Transverse colon (tissue), 4 donors: ENCODE data around the gene RNPS1. TPM values are rescaled to one million over a fixed set of nuclear protein-coding genes. Genes with fewer than 3 reads are reported as not detected.

Experiments
- DNase-seq: peaks from one replicate; pipeline ENCODE4 v3.0.0-alpha.2; 2019
- H3K27ac ChIP-seq, 4 donors: fragments of 200-600 bp; sonication (generic); 2 replicates each; pipeline ENCODE4 v1.5.1; 2016 to 2018; ENCODE audit warnings: inconsistent platforms in 4 of 4
- H3K27me3 ChIP-seq: fragments of 200-600 bp; sonication (generic); 2 replicates; pipeline ENCODE4 v1.5.1; 2017; ENCODE audit warnings: inconsistent platforms
- H3K36me3 ChIP-seq, 4 donors: fragments of 200-600 bp; sonication (generic); 2 replicates each; pipeline ENCODE4 v1.5.1; 2017 to 2019; ENCODE audit warnings: inconsistent platforms in 4 of 4
- H3K4me1 ChIP-seq, 4 donors: fragments of 200-600 bp; sonication (generic); 2 replicates each; pipeline ENCODE4 v1.5.1; 2017 to 2020; ENCODE audit warnings: inconsistent platforms in 4 of 4
- H3K4me3 ChIP-seq, 4 donors: fragments of 200-600 bp; sonication (generic); 1 replicate in 1 of 4; 2 replicates in 3 of 4; pipeline versions ENCODE4 v1.5.1 to v1.6.1; 2017 to 2019; ENCODE audit warnings: inconsistent platforms in 4 of 4
- H3K9me3 ChIP-seq, 2 donors: fragments of 200-600 bp; sonication (generic); 2 replicates each; pipeline ENCODE4 v1.5.1; 2017 to 2019; ENCODE audit warnings: inconsistent platforms in 2 of 2
- EP300 ChIP-seq: sonication (generic); formaldehyde crosslinking; IDR thresholded peaks from one replicate; pipeline ENCODE4 v1.6.1; 2017; ENCODE audit warnings: antibody characterized with exemption, low read depth
- POLR2A ChIP-seq: fragments of 450-650 bp; IDR thresholded peaks from one replicate; pipeline ENCODE4 v1.6.1; 2016; ENCODE audit warnings: antibody characterized with exemption, mild to moderate bottlenecking, moderate library complexity
- POLR2AphosphoS5 ChIP-seq, 3 donors: sonication (generic); formaldehyde crosslinking; IDR thresholded peaks; one replicate each; pipeline ENCODE4 v1.6.1; 2016; ENCODE audit warnings: antibody characterized with exemption in 3 of 3
- WGBS, 2 donors: methylation state at CpG; one replicate each; pipeline ENCODE4 v1.1.5; 2018; ENCODE audit warnings: low coverage in 1 of 2; 5-methylcytosine and 5-hydroxymethylcytosine counted together
- in situ Hi-C, 4 donors: fragments of 200-750 bp; cut with MboI; loops; one replicate each; pipeline versions ENCODE4 v1.15.0 to v1.15.1; 2017; ENCODE audit warnings: low sequenced_read_pairs in 3 of 4, low pct_ligation_motif_present in 1 of 4, low pct_unique_long_range_greater_than_20kb in 1 of 4
- intact Hi-C: fragments of 100-400 bp; cut with DNase I; formaldehyde crosslinking; loops from one replicate; pipeline ENCODE4 v1.15.1; 2023; ENCODE audit warnings: low total_unique reads
- total RNA-seq, 4 donors: library from RNA; depleted of rRNA; stranded (reverse); fragments of >200 nt; gene quantifications; one replicate each; pipeline ENCODE4 v1.1.0, GENCODE V29; 2016
- TF ChIP-seq, protein P1 (sequence below), 5 experiments: fragments of 200-600 bp in 3 of 5; fragments of 450-650 bp in 2 of 5; sonication (generic) in 3 of 5; IDR thresholded peaks; 1 replicate in 2 of 5; 2 replicates in 3 of 5; pipeline ENCODE4 v1.5.1; 2016 to 2017; ENCODE audit warnings: antibody characterized with exemption in 5 of 5, inconsistent platforms in 3 of 5, mild to moderate bottlenecking in 2 of 5, moderate library complexity in 1 of 5

The RNPS1 gene
- total RNA-seq, 4 donors from 2014 or later = 110 to 153 (median 126) TPM

DNA sequence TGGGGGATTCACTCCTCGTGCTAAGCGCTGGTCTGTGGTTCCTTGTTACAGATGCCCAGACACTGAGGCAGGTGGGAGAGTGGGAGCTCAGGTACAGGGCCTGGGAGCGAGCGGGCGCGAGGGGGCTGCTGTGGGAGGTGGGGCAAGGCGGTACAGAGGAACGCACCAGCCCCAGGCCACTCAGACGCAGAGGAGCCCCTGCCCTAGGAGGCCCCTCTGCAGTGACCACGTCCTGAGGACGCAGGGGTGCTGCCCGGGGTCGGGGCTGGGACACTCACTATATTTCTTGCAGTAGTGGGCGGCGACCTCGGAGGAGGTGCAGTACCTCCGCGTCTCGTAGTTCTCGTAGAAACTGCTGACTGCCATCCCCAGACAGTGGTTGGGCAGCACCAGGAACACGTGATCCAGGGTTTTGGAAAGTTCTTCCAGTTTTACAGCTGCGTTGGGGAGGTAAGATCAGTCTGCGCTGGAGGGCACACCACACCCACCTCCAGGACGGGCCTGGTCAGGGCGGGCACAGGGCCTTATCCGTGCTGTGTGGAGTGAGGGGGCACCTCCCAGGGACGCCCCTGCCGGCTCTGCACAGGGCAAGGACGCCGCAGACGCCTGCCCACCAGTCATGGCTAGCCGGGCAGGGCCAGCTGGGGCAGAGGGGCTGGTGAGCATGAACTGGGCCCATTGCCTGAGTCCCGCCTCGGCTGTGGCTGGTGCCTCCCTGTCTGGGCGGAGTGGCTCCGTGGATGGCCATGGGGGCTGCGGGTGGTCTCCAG, 16.3 kb upstream of the RNPS1 start:
- Histone ChIP-seq H3K27ac (no peak overlapping the region), H3K36me3 (no peaks in the 10 kb centered on the region), H3K27me3 (no peaks in the 10 kb centered on the region), H3K4me3 (no peak overlapping the region), H3K4me1 (no peaks in the 10 kb centered on the region), H3K9me3 (no peaks in the 10 kb centered on the region)
- in situ Hi-C loops (no loop called here), intact Hi-C loops (no loop called here)
- DNase-seq = no peak
- TF ChIP-seq POLR2A (no peak), EP300 (no peak), POLR2AphosphoS5 (IDR thresholded peaks at IDR 0.05) (no peak)
- TF ChIP-seq, protein P1, sequence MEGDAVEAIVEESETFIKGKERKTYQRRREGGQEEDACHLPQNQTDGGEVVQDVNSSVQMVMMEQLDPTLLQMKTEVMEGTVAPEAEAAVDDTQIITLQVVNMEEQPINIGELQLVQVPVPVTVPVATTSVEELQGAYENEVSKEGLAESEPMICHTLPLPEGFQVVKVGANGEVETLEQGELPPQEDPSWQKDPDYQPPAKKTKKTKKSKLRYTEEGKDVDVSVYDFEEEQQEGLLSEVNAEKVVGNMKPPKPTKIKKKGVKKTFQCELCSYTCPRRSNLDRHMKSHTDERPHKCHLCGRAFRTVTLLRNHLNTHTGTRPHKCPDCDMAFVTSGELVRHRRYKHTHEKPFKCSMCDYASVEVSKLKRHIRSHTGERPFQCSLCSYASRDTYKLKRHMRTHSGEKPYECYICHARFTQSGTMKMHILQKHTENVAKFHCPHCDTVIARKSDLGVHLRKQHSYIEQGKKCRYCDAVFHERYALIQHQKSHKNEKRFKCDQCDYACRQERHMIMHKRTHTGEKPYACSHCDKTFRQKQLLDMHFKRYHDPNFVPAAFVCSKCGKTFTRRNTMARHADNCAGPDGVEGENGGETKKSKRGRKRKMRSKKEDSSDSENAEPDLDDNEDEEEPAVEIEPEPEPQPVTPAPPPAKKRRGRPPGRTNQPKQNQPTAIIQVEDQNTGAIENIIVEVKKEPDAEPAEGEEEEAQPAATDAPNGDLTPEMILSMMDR (IDR thresholded peaks at IDR 0.05) = no peak
- WGBS, 2 donors = 81 to 82% methylated on average over 8 to 33 of the region's 37 CpGs

DNA sequence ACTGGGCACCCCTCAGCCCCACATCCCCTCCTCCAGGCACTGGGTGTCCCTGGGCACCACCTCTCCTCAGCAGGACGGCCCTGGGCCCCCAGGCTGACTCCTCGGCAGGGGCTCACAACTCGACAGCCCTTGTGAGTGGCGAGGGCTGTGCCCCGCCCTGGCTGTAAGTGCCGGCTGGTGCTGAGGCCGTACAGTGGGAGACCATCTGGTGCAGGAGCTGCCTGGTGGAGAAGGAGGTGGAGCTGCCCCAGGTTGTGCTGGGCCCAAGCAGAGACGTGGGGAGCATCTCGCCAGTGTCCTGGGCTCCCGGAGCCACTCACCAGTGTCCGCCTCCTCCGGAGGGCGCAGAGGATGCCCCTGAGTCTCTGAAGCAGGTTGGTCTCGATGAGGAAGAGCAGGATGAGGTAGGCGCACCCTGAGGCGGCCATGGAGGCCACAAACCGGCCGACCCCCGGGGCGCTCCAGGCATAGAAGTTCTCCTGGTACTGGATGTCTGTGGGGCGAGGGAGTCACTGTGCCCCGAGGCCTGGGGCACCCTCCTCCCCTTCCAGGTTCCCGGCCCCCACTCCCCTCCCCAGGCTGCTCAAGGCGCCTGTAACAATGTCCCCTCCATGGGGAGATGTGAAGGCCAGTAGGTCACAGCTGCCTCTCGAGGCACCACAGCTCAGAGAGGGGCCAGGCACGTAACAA, 15.1 kb upstream of the RNPS1 start:
- H3K4me3 ChIP-seq = no peak overlapping the region
- WGBS, 2 donors = 75% methylated on average over 26 of the region's 26 CpGs; no CpG with 5 or more reads in 1 of the 2 donors
- H3K36me3 ChIP-seq = no peaks in the 10 kb centered on the region
- no peaks in the 10 kb centered on the region for H3K27me3 ChIP-seq
- TF ChIP-seq EP300 (no peak), POLR2AphosphoS5 (IDR thresholded peaks at IDR 0.05) (no peak), POLR2A (no peak)
- TF ChIP-seq, protein P1 (IDR thresholded peaks at IDR 0.05) = no peak
- no peak for DNase-seq
- no peak overlapping the region for H3K27ac ChIP-seq
- no peaks in the 10 kb centered on the region for H3K9me3 ChIP-seq
- no peaks in the 10 kb centered on the region for H3K4me1 ChIP-seq
- intact Hi-C loops (no loop called here), in situ Hi-C loops (no loop called here)

DNA sequence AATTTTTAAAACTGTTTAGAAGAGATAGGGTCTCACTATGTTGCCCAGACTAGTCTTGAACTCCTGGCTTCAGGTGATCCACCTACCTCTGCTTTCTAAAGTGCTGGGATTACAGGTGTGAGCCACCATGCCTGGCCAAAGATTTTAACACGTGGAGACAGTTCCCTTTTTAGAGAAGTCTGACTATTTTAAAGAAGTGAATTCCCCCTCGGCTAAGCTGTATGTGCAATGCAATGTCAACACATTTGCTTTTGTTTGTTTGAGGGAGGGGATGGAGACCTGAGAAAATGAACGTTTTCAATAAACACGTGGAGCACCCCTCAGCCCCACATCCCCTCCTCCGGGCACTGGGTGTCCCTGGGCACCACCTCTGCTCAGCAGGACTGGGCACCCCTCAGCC, 14.3 kb upstream of the RNPS1 start:
- Histone ChIP-seq H3K27ac (no peak overlapping the region), H3K27me3 (no peaks in the 10 kb centered on the region), H3K4me1 (no peaks in the 10 kb centered on the region), H3K36me3 (no peaks in the 10 kb centered on the region), H3K4me3 (no peak overlapping the region), H3K9me3 (no peaks in the 10 kb centered on the region)
- DNase-seq = no peak
- TF ChIP-seq POLR2A (no peak), EP300 (no peak), POLR2AphosphoS5 (IDR thresholded peaks at IDR 0.05) (no peak)
- TF ChIP-seq, protein P1 (IDR thresholded peaks at IDR 0.05) = no peak
- in situ Hi-C loops = no loop called here
- WGBS, 2 donors = 63 to 67% methylated on average over 2 to 5 of the region's 5 CpGs
- intact Hi-C loops = no loop called here

- intact Hi-C loops (no loop called here), in situ Hi-C loops (no loop called here)
- no peak for DNase-seq
Observed at GRCh38 chr16:2280981-2281542, 13.1 kb upstream of the RNPS1 start.

More at GRCh38 chr16:2280981-2281542, 13.1 kb upstream of the RNPS1 start:
- H3K9me3 ChIP-seq = no peaks in the 10 kb centered on the region
- TF ChIP-seq, protein P1 (IDR thresholded peaks at IDR 0.05) = no peak
- no peak for TF ChIP-seq POLR2A
- no peak for TF ChIP-seq POLR2AphosphoS5 (IDR thresholded peaks at IDR 0.05)
- TF ChIP-seq EP300 = no peak
- no peaks in the 10 kb centered on the region for H3K4me1 ChIP-seq
- WGBS, 2 donors = 89% methylated on average over 24 of the region's 24 CpGs; no CpG with 5 or more reads in 1 of the 2 donors
- H3K4me3 ChIP-seq = no peak overlapping the region
- H3K27ac ChIP-seq = no peak overlapping the region
- H3K36me3 ChIP-seq = no peaks in the 10 kb centered on the region
- no peaks in the 10 kb centered on the region for H3K27me3 ChIP-seq
